BJ (cell line): ENCODE results near the gene CHSY3. TPM values are rescaled to one million over a fixed set of nuclear protein-coding genes. Genes with fewer than 3 reads are reported as not detected.

Experiments
- CTCF ChIA-PET: fragments of 350-600 bp; formaldehyde crosslinking; extraction: SDS; loops from one replicate; lab custom pipeline; 2021; ENCODE audit warnings: antibody characterized with exemption, inconsistent platforms; lab: Yijun Ruan, JAX
- POLR2A ChIA-PET: fragments of 300-600 bp; sonication (Branson Sonifier 250); formaldehyde crosslinking; extraction: SDS; loops from one replicate; lab custom pipeline; 2021; ENCODE audit warnings: antibody characterized with exemption; lab: Charles Lee
- DNase-seq: peaks from one replicate; pipeline ENCODE4 v3.0.0-alpha.2; 2011; ENCODE audit warnings: low read depth
- H3K27me3 ChIP-seq: 2 replicates; pipeline ENCODE4 v1.6.0; 2011; ENCODE audit warnings: low read length; ENCODE audit not compliant: control insufficient read depth, insufficient read depth
- H3K36me3 ChIP-seq: 2 replicates; pipeline ENCODE4 v1.5.1; 2011; ENCODE audit warnings: low read length; ENCODE audit not compliant: control insufficient read depth, insufficient read depth
- H3K4me3 ChIP-seq: 2 replicates; pipeline ENCODE4 v1.5.1; 2011; ENCODE audit warnings: low read depth, mild to moderate bottlenecking, control low read depth, low read length
- CTCF ChIP-seq: IDR thresholded peaks from 2 replicates; pipeline ENCODE4 v1.5.1; 2011; ENCODE audit warnings: low read depth, mild to moderate bottlenecking, control low read depth, inconsistent platforms, low read length, moderate library complexity; ENCODE audit not compliant: insufficient read depth
- polyA plus RNA-seq: library from polyadenylated mRNA; depleted of rRNA; stranded (reverse); fragments of >200 nt; gene quantifications from 2 replicates; pipeline ENCODE4 v1.2.3, GENCODE V29; 2011

Gene CHSY3
- polyA plus RNA-seq, 1 experiment: 0.91 TPM

GRCh38 chr5:129905473-129906176, 1.4 kb downstream of the CHSY3 start:
- Histone ChIP-seq H3K27me3 (peaks cover 4% of the 10 kb centered on the region), H3K4me3 (peak overlapping the region; percentile 58), H3K36me3 (no peaks in the 10 kb centered on the region)
- ChIA-PET POLR2A (no interaction called here), CTCF (interaction anchor here (1.0 kb wide), 1 partner anchor 9 kb away, joined by 5 read pairs; no protein-coding TSS in a partner anchor)
- TF ChIP-seq CTCF: no peak
- DNase-seq: no peak

GRCh38 chr5:129906177-129906887, 2.1 kb downstream of the CHSY3 start:
- Histone ChIP-seq H3K4me3 (peak overlapping the region; percentile 58), H3K36me3 (no peaks in the 10 kb centered on the region), H3K27me3 (peaks cover 4% of the 10 kb centered on the region)
- DNase-seq: no peak
- POLR2A ChIA-PET: no interaction called here
- TF ChIP-seq CTCF: peak; percentile 31
- CTCF ChIA-PET: interaction anchor here (1.0 to 1.6 kb wide), 2 partner anchors 8 to 234 kb away, joined by 4 to 5 read pairs; no protein-coding TSS in a partner anchor

- ChIA-PET CTCF (interaction anchor here (0.5 to 0.7 kb wide), 2 partner anchors 54 to 1252 kb away, joined by 3 read pairs; no protein-coding TSS in a partner anchor), POLR2A (no interaction called here)
- Histone ChIP-seq H3K27me3 (no peaks in the 10 kb centered on the region), H3K36me3 (no peaks in the 10 kb centered on the region), H3K4me3 (no peak overlapping the region)
- no peak for DNase-seq
- TF ChIP-seq CTCF: no peak
These were observed 5.0 kb downstream of the CHSY3 start for GRCh38 chr5:129909225-129909624.

GRCh38 chr5:129912601-129913255, 8.5 kb downstream of the CHSY3 start:
- TF ChIP-seq CTCF: no peak
- Histone ChIP-seq H3K4me3 (no peak overlapping the region), H3K36me3 (no peaks in the 10 kb centered on the region), H3K27me3 (no peaks in the 10 kb centered on the region)
- CTCF ChIA-PET: no interaction called here
- POLR2A ChIA-PET: no interaction called here
- DNase-seq: no peak

- Histone ChIP-seq H3K36me3 (no peaks in the 10 kb centered on the region), H3K4me3 (no peak overlapping the region), H3K27me3 (no peaks in the 10 kb centered on the region)
- TF ChIP-seq CTCF: no peak
- ChIA-PET CTCF (no interaction called here), POLR2A (no interaction called here)
- no peak for DNase-seq
These were observed 11.2 kb downstream of the CHSY3 start for GRCh38 chr5:129915415-129915814.
